ENCODE measurements around the gene REXO4.
A peak's percentile ranks its signal among the peaks of the same experiment; 100 is the strongest.

REXO4 gene

DNA sequence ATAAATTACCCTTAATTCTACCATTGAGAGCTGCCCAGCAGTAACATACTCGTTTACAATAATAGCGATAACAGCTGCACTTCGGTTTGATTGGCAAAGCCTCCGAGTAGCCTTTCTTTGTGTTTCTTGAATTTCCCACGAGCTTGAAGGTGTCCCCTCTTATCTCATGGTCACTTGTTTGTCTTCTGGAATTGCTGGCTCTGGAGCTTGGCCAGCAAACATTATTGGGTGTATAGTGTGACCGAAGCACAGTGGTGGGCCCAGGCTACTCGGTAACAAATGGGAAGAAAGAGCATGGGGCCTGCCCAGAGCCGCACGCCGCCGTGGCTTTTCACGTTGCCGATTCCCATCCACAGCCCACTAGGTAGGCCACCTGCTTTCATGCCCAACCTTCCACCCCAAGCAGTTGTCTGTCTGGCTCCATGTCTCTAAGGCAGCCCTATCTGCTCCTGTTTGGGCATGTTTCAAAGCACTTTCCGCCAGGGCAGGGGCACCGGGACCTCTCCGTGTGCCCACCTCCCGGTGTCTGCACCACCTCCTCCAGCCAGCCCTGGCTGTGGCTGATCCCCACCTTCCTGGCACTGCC is 33.0 kb downstream of the REXO4 start:
- DNase-seq = no peak

DNA sequence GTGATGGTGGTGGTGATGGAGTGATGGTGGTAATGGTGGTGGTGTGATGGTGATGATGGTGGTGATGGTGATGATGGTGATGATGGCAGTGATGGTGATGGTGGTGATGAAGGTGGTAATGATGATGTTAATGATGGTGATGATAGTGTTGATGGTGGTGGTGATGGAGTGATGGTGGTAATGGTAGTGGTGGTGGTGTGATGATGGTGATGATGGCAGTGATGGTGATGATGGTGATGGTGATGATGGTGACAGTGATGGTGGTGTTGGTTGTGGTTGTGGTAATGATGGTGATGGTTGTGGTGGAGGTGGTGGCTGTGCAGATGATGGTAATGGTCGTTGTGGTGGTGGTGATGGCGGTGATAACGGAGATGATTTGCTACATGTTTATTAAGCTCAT is 34.4 kb downstream of the REXO4 start:
- DNase-seq = no peak

DNA sequence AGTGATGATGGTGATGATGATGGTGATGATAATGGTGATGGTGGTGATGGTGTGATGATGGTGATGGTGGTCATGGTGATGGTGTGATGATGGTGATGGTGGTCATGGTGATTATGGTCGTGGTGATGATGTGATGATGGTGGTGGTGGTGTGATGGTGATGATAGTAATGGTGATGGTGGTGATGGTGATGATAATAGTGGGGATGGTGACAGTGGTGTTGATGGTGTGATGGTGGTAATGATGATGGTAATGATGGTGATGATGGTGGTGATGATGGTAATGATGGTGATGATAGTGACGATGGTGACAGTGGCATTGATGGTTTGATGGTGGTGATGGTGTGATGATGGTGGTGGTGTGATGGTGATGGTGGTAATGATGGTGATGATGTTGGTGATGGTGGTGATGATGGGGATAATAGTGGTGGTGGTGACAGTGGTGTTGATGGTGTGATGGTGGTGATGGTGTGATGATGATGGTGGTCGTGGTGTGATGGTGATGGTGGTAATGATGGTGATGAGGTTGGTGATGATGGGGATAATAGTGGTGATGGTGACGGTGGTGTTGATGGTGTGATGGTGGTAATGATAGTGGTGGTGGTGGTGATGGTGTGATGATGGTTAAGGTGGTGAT is 35.2 kb downstream of the REXO4 start:
- DNase-seq = no peak

DNA sequence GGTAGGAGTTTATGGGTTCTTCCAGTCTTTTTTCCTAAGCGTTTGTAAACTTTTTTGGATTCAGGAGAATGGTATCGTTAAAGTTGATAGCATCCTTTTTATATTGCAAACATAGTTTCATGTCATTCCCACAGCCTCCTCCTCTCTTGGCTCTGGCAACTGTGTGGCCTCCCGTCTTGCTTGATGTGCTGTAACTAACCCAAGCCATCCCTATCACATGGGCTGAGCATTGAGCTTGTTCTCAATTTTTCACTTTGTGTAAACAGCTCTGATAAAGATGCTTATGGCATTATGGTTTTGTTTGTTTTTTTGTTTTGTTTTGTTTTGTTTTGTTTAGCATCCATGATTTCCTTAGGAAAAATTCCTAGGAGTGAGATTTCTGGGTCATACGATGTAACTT is 37.1 kb downstream of the REXO4 start:
- DNase-seq = no peak

DNA sequence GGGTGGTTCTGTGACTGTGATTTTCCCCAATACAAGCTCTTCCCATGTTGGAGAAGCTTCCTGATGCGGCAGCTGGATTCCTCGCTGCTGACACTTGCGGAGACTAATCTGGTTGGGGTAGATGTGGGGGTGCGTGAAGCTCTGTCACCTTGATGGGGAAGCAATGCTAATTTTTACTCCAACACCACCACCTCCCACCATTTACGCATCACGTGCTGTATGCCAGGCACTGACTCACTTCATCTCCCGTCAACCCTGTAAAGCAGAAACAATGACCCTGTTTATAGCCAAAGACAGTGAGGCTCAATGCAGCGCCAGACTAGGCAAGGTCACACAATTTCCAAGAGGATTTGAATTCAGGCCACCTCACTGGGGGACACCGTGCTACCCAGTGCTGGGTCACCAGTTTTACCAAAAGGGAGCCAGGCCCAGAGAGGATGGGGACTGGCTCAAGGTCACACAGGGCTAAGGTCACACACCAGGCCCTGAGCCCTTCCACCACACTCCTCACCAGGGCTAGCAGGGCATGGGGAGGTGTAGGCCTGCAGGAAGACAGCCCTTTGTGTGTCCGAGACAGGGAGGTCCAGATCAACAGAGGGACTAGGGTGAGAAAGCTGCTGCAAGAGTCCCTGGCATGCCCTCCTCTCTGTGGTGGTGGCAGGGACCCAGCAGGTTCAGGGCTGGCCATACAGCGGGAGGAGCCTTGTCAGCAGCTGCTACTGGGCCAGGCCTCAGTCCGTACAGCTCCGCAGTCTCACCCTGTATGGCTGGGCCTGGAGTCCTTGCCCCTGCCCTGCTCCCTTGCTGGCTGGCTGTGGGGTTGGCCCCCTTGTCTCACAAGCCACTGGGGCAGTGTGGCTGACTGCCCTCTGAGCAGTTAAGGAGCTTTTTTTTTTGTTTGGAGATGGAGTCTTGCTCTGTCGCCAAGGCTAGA is 38.4 kb downstream of the REXO4 start:
- DNase-seq = no peak

DNA sequence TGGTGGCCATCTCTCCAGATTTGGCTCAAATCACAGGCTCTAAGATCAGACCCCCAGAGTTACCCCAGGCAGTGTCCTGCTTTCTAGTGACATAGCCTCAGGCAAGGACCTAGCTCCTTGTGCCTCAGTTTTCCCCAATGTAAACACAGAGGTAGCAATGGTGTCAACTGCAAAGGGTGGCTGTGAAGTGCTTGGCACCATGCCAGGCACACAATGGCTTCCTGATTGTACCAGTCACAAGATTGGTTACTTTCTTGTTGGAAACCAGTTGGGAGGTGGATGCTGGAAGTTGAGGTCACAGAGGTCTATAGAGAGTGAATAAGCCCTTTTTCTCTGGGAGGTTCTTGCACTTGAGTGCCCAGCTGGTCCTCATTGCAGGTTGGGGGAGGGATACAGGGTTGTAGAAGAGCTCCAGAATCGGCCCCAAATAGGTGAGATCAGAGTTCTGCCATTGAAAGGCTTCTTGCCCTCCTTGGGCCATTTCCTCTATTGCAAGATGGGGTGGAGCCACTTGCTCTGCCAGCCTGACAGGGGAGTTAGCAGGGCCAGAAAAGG is 39.3 kb downstream of the REXO4 start:
- DNase-seq = no peak

DNA sequence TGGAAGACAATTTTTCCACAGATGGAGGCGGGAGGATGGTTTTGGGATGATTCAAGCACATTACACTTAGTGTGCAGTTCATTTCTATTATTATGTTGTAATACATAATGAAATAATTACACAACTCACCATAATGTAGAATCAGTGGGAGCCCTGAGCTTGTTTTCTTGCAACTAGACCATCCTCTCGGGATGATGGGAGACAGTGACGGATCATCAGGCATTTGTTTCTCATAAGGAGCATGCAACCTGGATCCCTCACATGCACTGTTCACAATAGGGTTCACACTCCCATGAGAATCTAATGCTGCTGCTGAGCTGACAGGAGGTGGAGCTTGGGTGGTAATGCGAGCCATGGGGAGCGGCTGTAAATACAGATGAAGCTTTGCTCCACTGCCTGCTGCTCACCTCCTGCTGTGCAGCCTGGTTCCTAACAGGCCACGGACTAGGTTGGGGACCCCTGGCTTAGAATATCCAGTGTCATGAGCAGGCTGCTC is 40.0 kb downstream of the REXO4 start:
- peak; percentile 78 for DNase-seq

DNA sequence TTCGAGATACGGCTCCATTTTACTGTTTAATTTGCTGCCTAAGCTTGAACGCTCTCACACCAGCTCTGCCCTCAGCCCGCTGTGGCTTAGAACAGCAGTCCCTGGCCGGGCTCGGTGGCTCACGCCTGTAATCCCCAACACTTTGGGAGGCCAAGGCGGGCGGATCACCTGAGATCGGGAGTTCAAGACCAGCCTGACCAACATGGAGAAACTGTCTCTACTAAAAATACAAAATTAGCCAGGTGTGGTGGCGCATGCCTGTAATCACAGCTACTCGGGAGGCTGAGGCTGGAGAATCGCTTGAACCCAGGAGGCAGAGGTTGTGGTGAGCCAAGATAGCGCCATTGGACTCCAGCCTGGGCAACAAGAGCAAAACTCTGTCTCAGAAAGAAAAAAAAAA is 40.5 kb downstream of the REXO4 start:
- peak; percentile 11 for DNase-seq

DNA sequence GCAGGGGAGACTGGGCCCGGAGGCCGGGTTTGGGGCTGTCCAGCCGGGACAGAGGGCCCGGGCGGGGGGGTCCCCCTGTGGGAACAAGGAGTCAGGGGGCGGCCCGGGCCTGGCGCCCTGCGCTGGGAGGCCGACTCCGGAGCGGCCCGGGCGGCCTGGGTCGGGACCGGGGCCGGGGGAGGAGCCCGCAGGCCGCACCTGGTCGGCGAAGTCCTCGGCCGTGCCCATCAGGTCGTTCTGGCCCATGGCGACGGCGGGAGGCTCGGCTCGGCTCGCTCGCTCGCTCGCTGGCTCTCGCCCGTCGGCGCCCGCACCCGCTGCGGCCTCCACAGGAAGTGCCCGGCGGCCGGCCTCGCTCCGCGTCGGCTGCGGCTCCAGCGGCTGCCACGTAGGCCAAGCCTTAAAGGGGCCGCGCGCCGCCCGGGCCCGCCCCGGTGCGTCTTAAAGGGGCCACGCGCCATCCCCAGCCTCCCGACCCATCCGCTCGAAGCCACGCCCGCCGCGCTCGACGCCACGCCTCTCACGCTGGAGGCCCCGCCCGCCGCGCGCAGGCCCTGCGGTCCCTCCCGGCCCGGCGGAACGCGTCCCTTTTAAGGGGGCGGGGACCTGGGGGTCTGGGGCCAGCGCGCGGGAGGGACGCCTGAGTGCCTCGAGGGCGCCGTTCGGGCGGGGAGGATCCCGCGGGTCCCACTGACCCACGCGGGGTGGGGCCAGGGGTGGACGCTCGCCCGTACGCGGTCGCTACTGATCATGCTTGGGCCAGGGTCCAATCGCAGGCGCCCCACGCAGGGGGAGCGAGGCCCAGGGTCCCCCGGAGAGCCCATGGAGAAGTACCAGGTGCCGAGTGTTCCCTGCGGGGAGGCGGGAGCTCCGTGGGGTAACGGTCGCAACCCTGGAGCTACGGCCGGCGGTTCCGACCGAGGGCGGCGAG is 41.8 kb downstream of the REXO4 start, which contains the start of the genes STKLD1 and SURF4:
Gene STKLD1 (plus strand): TSS at position 643 of the 931 bp plus-strand sequence. CDS start 108 bp downstream, at position 751.
Gene SURF4 (minus strand): TSS at position 337 of the 931 bp plus-strand sequence. CDS start 91 bp downstream, at position 246.
- peak; percentile 97 for DNase-seq

DNA sequence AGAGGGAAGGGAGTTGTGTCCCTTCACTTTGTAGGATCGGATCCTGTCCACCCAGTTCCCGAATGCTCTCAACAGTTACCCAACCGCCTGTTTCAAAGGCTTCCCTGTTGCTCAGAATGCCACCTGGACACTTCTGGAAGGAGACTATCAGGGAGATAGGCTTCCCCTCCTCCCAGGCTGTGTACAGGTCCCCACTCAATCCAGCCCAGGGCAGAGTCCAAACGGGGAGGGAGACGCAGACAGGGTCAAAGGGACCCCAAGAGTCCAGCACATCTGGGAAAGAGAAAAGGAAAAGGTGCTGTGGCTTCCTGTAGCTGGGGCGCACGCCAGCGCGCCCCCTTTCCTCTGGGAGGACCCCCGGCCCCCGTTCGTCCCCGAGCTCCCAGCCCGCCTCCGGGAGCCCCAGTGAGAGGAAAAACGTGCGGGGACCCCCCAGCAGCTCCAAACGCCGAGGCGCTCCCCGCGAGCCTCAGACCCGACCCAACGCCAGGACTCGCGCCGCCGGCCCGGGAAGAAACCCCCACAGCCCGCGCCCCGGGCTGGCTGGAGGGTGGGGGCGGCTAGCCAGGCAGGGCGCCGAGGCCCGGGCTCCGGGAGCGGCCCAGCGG is 42.6 kb downstream of the REXO4 start:
- peak; percentile 48 for DNase-seq

DNA sequence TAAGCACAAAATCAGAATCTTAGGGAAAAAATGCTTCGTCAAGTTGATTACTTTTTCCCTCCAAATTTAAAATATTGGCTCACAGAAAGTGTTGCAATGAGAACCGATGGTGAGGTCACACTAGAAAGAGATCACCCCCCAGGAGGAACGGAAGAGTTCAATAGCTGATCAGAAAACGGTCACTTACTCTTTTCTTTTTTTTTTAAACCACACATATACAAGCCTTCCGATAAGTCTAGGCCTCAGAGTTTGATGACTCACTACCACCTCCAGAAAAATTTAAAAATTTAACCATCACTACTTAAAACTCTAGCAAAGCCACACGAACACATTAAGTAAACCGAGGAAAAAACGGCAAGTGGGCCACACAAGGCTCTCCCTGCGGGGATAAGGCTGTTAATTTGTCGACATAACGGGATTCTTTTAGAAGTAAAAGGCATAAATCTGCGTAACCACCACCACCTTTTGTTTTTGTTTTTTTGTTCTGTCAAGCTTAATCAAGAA is 43.1 kb downstream of the REXO4 start:
- no peak for DNase-seq

DNA sequence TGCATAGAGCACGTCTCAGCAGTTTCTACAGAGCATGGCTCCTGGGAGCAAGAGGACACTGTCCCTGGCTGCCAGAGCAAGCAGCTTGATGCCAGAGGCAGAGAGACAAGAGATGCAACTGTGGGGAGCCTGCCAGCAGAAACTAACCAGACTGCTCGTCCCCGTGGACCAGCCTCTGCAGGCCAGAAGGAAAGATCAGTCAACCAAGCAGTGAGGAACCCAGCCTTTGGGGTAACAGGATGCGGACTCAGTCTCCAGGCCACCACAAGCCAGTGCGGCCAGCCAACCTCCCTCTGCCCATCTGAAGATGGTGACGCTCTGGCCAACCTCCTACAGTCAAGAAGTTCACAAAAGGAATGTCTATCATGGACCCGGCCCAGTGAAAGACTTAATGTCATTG is 45.7 kb downstream of the REXO4 start:
- no peak for DNase-seq

DNA sequence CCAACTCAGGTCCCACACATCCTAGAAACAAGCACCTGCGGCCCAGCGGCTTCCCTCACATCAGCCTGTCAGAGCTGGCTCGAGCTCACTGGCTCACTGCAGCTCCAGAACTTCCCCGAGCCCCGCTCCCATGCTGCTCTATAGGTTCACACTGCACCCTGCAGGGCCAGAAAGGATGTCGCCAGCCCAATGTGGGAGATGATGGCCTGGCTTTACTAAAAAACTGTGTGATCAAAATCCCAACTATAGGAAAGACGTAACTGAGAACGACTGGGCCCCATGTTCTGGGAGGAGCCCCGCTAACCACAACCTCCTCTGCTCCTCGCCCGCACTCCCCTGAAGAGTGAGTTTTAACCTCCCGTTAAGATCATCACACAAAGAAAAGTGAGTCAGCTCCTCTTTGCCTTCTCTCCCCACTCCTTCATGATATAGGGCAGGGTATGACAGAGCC is 46.5 kb downstream of the REXO4 start:
- no peak for DNase-seq

DNA sequence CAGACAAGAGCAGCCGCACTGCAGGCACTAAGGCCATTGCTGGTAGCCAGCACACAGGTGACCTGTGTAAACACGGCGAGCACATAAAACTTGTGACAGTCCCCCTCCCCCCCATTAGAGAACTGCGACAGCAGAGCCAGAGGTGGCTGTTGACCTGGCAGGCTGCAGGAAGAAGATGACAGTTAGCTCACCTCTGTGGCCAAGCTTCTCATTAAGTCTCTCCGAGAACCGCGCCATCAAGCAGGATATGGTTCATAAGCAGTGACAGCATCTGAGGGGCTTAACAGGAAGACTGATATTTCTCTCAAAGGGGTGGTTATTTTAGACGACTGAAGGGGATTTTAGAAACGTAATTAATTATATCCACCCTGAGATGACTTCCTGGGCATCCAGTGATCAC is 47.1 kb downstream of the REXO4 start:
- DNase-seq = no peak

DNA sequence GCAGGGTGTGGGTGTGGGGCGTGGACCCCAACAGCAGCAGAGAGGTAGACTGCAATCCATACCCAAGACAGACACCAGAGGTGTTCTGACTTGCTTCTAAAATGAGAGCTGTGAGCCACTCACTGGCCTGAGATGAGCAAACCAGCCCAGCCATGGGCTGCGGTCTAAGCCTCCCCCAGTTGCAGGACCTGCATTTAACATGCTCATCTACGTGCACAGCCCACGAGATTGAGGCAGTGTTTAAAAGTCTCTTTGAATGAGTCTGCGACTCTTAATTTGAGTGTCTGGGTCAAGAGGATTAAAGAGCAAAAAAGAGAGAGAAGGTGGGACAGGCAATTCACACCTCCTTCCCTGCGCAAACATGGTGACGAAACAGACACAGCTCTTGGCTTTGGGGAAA is 47.9 kb downstream of the REXO4 start:
- DNase-seq = no peak

DNA sequence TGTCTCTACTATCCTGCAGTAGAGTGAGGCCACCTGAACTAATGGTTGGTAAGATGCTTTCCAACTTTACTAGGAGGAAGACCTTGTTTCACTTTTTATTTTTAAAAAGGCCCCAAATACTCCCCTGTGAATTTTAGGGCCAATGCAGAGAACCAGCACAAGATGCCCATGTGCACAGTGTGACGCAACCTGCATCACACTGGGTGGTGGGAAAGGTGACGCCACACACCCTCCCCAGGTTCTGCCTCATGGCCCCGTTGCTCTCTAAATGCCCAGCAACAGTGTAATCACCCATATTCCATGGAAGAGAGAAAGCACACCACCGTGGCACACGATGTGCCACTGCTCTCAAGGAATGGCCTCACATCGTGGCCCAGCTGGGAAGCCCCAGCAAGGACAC is 48.4 kb downstream of the REXO4 start:
- no peak for DNase-seq

DNA sequence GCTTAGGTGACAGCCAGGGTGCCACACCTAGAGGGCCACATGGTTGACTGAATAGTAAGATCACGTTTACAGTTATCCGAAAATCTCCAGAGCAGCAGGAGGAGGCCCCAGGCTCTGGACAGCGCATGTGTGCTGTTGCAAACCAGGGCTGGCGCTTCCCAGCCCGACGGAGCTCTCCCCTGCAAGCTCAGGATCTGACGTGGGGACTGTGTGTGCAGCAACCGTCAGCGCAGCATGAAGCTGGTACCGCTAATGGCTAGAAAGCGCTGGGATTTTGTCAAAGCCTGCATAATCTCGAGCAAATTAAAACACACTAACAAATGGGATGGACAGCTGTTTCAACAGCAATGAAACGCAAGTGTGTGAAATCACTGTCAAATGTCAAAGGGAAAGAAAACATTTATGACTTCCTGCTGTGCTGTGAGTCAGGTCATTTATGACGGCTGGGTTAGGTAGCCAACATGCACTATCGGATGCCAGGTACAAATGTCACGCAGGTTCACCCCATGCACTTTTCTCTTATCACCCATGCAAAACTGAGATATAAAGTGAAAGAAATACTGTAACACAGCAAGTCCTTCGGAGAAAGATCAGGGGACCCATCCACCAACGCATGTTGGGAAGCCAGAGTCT is 49.4 kb downstream of the REXO4 start:
- peak; percentile 11 for DNase-seq

DNA sequence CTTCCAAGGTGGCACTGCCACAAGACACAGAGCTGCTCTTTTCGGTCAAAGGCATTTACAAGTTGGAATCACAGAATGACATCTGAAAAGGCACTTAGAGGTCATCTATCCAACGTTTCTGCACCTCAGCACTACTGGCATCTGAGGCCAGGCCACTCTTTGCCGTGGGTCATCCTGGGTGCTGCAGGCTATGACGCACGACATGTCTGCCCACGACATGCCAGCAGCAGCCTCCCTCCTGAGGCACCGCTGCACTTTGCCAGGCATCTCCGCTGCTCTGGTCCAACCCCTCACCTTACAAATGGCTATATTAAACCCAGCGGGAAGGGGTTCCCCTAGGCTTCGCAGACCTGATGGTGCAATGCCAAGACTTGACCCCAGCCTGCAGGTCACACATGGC is 50.0 kb downstream of the REXO4 start:
- DNase-seq = no peak

DNA sequence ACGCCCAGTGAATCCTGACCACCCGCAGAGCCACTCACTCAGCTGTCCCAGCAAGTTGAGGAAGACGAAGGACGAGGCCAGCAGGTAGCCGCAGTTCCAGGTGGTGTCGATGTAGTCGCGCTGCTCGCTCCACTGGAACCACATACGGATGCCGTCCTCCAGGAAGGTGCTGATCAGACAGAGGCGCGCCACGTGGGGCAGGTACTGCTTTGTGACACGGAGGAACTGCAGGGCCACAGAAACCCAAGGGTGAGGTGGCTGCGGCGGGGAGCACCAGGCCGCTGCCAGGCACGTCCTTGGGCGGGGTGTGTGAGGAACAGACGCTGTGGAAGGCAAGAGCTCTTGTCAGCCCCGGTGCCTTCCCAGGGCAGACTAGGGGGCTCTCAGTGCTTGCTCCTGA is 50.6 kb downstream of the REXO4 start:
- no peak for DNase-seq

DNA sequence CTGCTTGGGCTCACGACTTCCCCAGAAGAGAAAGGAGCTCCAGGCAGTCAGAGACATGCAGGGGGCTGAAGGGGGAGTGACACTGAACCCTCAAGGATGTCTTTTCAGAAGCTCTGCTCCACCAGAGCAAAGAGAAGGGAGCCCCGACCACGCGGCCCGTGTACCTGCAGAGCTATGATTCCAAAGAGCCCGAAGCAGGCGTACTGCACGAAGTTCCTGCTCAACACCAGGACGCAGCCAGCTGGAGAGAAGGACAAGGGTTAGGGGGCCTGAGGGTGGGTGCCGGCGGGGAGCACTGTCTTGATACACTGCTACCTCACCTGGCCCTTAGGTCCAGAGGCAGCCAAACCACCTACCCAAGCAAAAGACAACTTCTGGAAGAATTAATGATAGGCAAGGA is 51.4 kb downstream of the REXO4 start:
- no peak for DNase-seq
